ENCODE measurements around the gene MAGI1. TPM values are rescaled to one million over a fixed set of nuclear protein-coding genes. Genes with fewer than 3 reads are reported as not detected.
A peak's percentile ranks its signal among the peaks of the same experiment; 100 is the strongest.

Gene MAGI1
- total RNA-seq, 2 donors from 2014 or later, result 0.39 TPM; not detected in 1

DNA sequence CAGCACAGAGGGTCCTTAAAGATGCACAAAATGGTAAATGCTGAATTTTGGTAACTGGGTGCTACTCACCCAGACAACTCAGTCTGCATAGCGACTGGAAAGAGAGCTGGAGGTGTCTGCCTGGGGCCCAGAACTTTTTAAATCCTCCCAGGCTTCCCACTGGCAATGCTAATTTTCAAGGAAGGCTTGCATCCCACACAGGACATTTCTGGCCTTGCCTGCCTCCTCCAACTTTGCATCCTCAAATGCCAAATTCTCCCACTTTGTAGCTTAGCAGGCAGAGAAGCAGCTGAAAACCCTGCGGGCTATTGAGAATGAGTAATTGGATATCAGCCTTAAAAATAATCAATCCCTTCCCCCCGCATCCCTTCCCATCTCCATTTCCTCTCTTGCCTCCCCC is 694.3 kb downstream of the MAGI1 start:
- Mint-ChIP-seq H3K36me3 (peaks cover 0 to 4% of the 10 kb centered on the region in 2 donors), H3K27ac (no peak overlapping the region), H3K9me3 (peaks cover 18 to 24% of the 10 kb centered on the region in 2 donors)
- ATAC-seq, result no peak
- no peak for DNase-seq (ENCODE audit: low spot score in 2 of 2)

DNA sequence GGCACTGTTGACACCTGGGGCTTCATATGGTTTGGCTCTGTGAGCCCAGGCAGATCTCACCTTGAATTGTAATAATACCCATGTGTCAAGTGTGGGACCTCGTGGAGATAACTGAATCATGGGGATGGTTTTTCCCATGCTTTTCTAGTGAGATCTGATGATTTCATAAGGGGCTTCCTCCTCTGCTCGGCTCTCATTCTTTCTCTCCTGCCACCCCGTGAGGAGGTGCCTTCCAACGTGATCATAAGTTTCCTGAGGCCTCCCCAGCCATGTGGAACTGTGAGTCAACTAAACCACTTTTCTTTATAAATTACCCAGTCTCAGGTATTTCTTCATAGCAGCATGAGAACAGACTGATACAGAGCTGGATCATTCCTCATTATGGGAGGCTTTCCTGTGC is 695.0 kb downstream of the MAGI1 start:
- DNase-seq (ENCODE audit: low spot score in 2 of 2) (no peak), ATAC-seq (no peak)
- Mint-ChIP-seq H3K9me3 (peaks cover 18 to 21% of the 10 kb centered on the region in 2 donors), H3K36me3 (peaks cover 0 to 4% of the 10 kb centered on the region in 2 donors), H3K27ac (no peak overlapping the region)

DNA sequence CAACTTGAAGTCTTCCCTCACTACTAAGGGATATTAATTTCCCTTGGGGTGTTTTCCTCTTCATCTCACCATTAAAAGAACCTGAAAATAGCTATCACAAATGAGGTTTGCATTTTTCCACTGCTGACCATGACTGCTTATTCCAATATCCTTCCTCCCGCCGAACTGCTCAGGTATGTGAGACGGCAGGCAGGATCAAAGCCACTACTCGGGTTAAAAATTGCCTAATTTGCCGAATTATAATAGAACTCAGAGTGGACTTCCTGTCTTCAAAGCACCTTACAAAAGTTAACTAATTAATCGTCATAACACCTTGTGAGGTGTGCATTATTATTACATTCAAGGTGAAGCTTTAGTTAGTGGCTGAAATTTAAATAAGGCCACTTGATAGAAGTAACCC is 695.7 kb downstream of the MAGI1 start:
- H3K27ac Mint-ChIP-seq, result no peak overlapping the region
- peaks cover 0 to 4% of the 10 kb centered on the region in 2 donors for H3K36me3 Mint-ChIP-seq
- no peak for ATAC-seq
- DNase-seq (ENCODE audit: low spot score in 2 of 2), result no peak
- H3K9me3 Mint-ChIP-seq, result peaks cover 18 to 21% of the 10 kb centered on the region in 2 donors

DNA sequence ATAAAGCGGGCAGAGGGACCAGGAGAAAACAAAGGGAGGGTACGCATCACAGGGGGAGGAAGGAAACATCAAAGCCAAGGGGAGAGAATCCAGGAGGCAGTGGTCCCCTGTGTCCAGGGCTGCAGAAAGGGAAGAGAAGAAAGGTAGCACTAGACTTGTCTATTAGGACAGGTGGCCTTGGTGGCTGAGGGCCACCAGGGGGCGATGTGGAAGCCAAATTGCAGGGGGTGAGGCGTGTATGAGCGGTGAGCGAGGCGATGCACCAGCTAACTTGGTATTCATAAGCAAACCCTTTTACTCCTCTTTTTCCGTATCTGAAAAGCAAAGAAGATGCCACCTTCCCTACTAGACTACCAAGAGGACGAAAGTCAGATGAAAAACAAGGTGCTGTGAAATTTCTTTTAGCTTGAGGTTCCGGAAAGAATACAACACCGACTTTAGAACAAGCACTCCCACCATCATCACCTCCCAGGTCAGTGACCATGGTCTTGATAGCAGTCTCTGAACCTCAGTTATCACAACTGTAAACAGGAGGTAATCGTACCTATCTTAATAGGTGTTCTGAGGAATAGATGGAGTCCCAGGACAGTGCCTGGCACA is 696.5 kb downstream of the MAGI1 start:
- ATAC-seq (peak in 1 of 2 donors; percentile 57), DNase-seq (ENCODE audit: low spot score in 2 of 2) (peak in 1 of 2 donors; percentile 35)
- H3K27ac Mint-ChIP-seq, result no peak overlapping the region
- H3K36me3 Mint-ChIP-seq, result peaks cover 0 to 8% of the 10 kb centered on the region in 2 donors
- peaks cover 18 to 25% of the 10 kb centered on the region in 2 donors for H3K9me3 Mint-ChIP-seq

DNA sequence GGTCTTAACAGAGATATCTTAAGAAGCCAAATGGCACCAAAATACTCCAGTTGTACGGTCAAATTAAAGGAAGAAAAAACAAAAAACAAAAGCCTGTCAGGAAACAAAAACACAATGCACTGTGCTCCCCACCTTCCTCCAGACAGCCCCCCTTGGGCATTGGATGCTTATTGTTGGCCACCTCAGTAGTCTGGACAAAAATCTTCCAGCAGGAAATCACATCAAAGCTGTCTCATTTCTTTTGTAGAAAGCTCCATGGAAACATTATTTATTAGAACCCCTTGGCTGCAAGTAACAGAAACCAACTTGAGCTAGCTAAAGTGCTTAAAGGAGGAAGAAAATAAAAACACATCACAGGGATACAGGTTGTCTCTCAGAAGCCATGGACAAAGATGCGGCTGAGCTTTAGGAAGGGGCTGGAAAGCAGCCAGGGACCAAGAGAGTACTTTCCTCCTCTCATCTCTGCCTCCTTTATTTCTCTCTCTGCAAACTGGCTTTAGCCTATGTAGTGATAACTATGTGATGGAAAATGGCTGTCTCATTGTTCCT is 699.5 kb downstream of the MAGI1 start:
- peaks cover 0 to 19% of the 10 kb centered on the region in 2 donors for H3K36me3 Mint-ChIP-seq
- no peak for DNase-seq (ENCODE audit: low spot score in 2 of 2)
- H3K27ac Mint-ChIP-seq, result no peak overlapping the region
- no peak for ATAC-seq
- H3K9me3 Mint-ChIP-seq, result peaks cover 33 to 40% of the 10 kb centered on the region in 2 donors

DNA sequence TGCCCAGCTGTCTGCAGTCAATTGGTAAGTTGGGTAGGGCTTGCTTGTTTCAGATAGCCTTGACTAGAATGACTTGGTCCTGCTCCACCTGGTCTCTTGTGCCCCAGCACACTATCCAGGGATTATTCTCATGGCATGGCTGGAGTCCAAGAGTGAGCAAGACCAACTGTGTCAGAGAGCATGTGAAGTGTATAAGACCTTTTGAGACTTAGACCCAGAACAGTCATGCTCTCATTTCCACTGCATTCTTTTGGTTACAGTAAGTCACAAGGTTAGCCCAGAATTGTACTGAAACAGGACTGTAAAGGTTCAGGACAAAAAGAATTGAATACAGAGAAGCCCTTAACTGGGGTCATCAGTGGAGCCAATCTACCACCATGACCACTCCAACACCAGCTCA is 700.1 kb downstream of the MAGI1 start:
- ATAC-seq (no peak), DNase-seq (ENCODE audit: low spot score in 2 of 2) (no peak)
- Mint-ChIP-seq H3K36me3 (peaks cover 0 to 19% of the 10 kb centered on the region in 2 donors), H3K27ac (no peak overlapping the region), H3K9me3 (peaks cover 30 to 33% of the 10 kb centered on the region in 2 donors)

DNA sequence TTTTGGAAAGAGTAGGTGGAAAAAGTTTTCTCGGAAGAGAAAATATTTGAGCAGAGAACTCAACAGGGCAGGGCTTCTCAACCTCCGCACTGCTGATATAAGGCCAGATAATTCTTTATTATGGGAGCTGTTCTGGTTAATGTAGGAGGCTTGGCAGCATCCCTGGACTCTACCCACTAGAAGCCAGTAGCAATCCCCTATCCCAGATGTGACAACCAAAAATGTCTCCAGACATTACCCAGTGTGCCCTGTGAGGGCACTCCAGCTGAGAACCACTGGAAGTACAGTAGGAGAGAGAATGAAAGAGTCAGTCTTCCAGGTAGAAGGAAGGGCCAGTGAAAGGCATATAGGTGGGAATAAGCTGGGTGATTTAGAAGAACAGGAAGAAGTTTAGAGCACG is 703.1 kb downstream of the MAGI1 start:
- DNase-seq (ENCODE audit: low spot score in 2 of 2) (no peak), ATAC-seq (no peak)
- H3K36me3 Mint-ChIP-seq, result peaks cover 0 to 19% of the 10 kb centered on the region in 2 donors
- no peak overlapping the region for H3K27ac Mint-ChIP-seq
- peaks cover 21 to 27% of the 10 kb centered on the region in 2 donors for H3K9me3 Mint-ChIP-seq

DNA sequence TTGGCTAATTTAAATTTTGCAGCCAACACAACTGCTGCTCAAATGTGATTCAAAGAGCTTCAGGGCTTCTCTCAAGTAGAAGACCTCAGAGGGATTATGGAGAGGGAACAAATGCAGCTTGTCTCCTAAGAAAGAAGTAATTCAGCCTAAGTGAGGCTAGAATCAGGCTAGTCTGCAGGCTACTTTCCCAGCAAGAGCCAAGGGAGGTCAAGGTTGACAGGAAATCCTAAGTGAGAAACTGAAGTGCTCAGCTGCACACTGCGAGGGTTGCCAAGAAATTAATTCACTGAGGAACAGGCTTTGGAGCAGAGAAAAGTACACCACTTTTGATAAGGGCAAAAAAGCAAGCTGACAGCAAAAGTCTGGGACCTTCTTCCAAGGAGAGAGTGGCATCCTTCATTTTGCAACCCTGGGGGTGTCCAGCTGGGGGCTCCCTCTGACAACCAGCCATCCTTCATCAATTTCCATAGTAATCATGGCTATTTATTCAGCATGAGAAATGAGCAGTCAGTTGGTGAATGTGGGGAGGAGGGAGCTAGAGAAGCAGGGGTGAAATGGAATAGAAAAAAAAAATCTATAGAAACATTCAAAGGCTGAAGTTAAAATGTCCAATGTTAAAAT is 704.6 kb downstream of the MAGI1 start:
- no peak for DNase-seq (ENCODE audit: low spot score in 2 of 2)
- peaks cover 0 to 15% of the 10 kb centered on the region in 2 donors for H3K36me3 Mint-ChIP-seq
- H3K27ac Mint-ChIP-seq, result no peak overlapping the region
- no peak for ATAC-seq
- peaks cover 20 to 22% of the 10 kb centered on the region in 2 donors for H3K9me3 Mint-ChIP-seq

DNA sequence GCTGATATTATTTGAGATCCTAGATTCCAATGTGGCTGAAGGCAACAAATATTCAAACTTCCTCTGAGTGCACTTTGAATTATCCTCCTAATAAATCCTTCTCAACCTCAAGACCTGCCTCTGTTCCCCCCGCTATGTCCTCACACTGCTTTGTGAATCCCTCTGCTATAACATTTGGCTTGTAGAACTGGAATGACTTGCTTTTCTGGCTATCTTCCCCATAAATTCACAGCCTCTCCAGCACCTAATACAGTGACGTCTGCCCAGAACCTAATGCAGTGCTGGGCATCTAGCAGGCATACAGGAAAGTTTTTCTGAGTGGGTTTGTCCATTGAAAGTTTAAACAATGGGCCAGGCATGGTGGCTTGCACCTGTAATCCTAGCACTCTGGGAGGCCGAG is 707.0 kb downstream of the MAGI1 start:
- Mint-ChIP-seq H3K27ac (no peak overlapping the region), H3K36me3 (peaks cover 0 to 11% of the 10 kb centered on the region in 2 donors), H3K9me3 (peaks cover 17 to 18% of the 10 kb centered on the region in 2 donors)
- ATAC-seq (no peak), DNase-seq (ENCODE audit: low spot score in 2 of 2) (no peak)

DNA sequence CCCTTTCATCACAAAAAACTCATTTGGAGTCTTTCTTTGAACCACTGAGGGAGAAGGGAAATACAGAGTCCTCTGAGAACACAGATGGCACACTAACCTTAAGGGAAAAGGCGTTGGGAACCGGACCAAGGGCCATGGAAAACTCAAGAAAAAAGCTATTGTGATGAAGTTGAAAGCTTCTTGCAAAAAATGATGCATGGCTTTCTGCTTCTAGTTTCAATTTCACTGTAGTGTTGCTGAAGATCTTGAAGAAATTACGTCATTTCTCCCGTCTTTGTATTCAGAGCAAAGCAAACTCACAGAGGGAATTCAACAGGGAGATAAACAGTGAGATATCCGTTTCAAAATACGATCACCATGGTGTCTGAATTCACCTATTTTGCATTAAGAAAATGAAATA is 708.6 kb downstream of the MAGI1 start:
- ATAC-seq, result no peak
- peaks cover 5 to 11% of the 10 kb centered on the region in 2 donors for H3K9me3 Mint-ChIP-seq
- peaks cover 0 to under 1% of the 10 kb centered on the region in 2 donors for H3K36me3 Mint-ChIP-seq
- DNase-seq (ENCODE audit: low spot score in 2 of 2), result no peak
- no peak overlapping the region for H3K27ac Mint-ChIP-seq

DNA sequence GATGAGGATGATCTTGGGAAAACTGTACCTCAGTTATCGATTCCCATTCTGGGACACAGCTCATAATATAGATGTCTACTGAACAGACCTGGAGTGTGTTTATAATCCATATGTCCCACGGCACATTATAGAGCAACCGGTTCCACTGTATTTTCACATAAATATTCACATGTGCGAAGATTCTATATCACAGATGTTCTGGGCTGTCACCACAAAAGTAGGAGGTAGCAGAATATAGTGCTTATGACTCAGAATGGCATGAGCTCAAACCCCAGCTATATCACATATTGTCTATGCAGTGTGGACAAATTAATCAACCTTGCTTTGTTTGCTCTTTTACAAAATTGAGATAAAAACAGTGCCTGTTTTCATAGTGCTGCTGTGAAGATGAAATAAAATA is 710.6 kb downstream of the MAGI1 start:
- ATAC-seq, result no peak
- peaks cover 7 to 11% of the 10 kb centered on the region in 2 donors for H3K9me3 Mint-ChIP-seq
- H3K36me3 Mint-ChIP-seq, result no peaks in the 10 kb centered on the region
- no peak overlapping the region for H3K27ac Mint-ChIP-seq
- no peak for DNase-seq (ENCODE audit: low spot score in 2 of 2)

DNA sequence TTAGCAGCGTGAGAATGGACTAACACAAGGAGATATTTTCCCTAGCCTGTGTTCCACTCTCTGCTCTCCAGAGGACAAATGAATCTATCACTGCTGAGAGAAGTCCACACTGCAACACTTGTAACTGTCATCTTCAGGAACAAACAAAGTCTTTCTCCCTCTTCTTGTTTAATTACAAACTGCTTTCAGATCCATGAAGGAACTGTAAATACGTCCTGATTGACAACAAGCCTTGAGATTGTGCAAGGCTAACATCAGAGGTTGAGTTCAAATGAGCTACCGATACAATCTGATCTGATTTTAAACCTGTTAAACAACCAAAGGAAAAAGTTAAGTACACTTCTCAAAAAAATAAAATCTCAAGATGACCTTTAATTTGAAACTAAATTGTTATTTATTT is 712.1 kb downstream of the MAGI1 start:
- DNase-seq (ENCODE audit: low spot score in 2 of 2) (no peak), ATAC-seq (no peak)
- Mint-ChIP-seq H3K9me3 (peaks cover 11 to 12% of the 10 kb centered on the region in 2 donors), H3K36me3 (no peaks in the 10 kb centered on the region), H3K27ac (no peak overlapping the region)

DNA sequence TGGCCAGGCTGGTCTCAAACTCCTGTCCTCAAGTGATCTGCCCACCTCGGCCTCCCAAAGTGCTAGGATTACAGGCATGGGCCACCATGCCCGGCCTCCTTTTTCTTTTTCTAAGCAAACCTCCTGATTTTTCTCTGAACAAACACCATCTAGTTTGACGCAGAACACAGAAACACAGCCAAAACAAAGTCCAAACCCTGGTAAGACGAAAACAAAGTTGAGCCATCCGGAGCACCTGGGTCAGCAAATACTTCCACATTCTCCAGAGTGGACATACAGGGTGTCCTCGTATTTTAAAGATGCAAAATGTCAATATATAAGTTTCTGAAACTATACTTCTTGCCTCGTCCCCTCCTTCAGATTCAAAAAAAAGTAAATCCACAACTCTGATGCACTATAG is 715.8 kb downstream of the MAGI1 start:
- ATAC-seq (no peak), DNase-seq (ENCODE audit: low spot score in 2 of 2) (no peak)
- H3K36me3 Mint-ChIP-seq, result no peaks in the 10 kb centered on the region
- H3K9me3 Mint-ChIP-seq, result peaks cover 18 to 19% of the 10 kb centered on the region in 2 donors
- no peak overlapping the region for H3K27ac Mint-ChIP-seq

DNA sequence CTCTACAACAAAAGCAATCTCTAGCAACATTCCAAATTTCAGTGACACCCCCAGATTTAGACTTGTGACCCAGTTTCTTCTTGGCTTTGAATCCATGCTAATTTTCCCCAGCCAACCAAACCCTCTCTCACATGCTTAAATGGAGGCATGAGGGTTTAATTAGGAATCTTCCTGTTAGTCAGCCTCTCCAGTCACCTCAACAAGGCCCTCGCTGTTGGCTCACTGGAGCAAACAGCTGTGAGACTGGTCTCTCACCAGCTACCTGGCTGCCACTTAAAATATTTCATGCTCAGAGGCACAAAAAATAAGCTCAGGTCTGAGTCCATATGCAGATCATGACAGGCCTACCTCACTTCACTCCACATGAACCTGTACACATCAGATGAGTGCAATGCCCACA is 720.5 kb downstream of the MAGI1 start:
- DNase-seq (ENCODE audit: low spot score in 2 of 2) (no peak), ATAC-seq (no peak)
- Mint-ChIP-seq H3K36me3 (no peaks in the 10 kb centered on the region), H3K27ac (no peak overlapping the region), H3K9me3 (peaks cover 18 to 27% of the 10 kb centered on the region in 2 donors)

DNA sequence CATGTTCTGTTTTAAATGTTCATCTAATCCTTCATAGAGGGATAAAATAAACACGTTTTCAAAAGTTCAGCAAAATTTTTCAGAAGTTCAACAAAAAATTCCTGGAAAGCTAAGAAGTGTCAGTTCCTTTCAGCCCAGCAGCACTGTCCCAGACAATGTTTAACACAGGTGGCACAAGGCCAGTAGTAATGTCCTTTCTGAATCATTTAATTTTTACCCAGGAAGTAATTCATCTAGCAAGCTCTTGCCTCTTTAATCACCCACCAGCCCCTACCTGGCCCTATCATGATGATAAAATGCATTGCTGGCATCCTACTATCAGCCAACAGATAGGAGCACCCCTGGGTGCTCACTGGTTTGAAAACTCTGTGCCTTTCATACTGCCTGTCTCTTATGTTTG is 723.8 kb downstream of the MAGI1 start:
- DNase-seq (ENCODE audit: low spot score in 2 of 2) (no peak), ATAC-seq (no peak)
- Mint-ChIP-seq H3K27ac (no peak overlapping the region), H3K9me3 (peaks cover 5 to 22% of the 10 kb centered on the region in 2 donors), H3K36me3 (no peaks in the 10 kb centered on the region)

DNA sequence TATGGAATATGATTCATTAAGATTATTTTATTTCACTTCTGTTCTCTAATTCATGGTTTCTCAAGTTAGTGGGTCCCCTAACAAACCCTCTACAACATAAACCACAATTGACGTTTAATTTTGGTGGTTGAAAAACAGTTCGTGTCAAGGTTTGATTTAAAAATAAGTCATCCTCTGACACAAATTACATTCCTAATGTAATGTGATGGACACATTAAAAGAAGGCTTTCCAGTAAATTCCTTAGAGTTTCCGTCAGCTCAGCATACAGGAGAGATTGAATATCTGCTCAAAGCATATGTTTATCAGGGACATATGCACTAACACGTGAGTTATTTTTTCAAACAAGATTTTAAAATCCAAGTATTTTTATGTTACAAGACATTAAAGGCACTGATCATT is 724.4 kb downstream of the MAGI1 start:
- Mint-ChIP-seq H3K27ac (no peak overlapping the region), H3K9me3 (peaks cover 5 to 24% of the 10 kb centered on the region in 2 donors), H3K36me3 (no peaks in the 10 kb centered on the region)
- DNase-seq (ENCODE audit: low spot score in 2 of 2) (no peak), ATAC-seq (no peak)

DNA sequence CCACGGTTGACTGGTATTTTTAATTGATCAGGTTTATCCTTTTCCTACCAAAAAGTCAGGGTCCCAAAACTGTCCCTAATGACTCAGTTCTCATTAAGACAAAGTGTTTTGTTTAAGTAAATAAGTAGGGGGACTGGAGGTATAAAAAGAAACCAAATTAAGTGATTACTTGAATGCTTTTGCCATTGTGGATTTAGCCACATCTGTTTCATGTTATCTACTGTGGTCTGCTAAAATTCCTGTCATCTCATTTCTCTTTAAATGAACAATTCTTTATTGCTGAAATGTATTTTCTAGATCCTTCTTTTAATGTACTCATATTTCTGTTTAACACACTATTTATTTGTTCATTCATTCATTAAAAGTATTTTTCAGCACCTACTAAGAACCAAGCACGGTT is 725.1 kb downstream of the MAGI1 start:
- ATAC-seq (no peak), DNase-seq (ENCODE audit: low spot score in 2 of 2) (no peak)
- Mint-ChIP-seq H3K9me3 (peaks cover 5 to 24% of the 10 kb centered on the region in 2 donors), H3K27ac (no peak overlapping the region), H3K36me3 (no peaks in the 10 kb centered on the region)

DNA sequence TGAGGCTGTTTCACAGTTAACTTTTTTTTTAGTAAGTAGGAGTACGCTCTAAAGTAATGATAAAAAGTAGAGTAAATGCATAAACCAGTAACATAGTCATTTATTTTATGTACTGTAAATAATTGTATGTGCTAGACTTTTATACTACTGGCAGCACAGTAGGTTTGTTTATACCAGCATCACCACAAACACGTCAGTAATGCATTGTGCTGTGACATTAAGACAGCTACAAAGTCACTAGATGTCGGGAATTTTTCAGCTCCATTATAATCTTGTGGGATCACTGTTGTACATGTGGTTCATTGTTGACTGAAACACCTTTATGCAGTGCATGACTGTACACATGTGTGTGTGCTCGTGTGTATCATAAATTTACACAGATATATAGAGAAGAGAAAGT is 732.9 kb downstream of the MAGI1 start:
- Mint-ChIP-seq H3K36me3 (no peaks in the 10 kb centered on the region), H3K9me3 (peaks cover 19 to 25% of the 10 kb centered on the region in 2 donors), H3K27ac (no peak overlapping the region)
- ATAC-seq (no peak), DNase-seq (ENCODE audit: low spot score in 2 of 2) (no peak)
